ENCODE data around the gene C6orf58.

Gene C6orf58

GRCh38 chr6:127576874-127577273, at the start of gene C6orf58:
C6orf58 (plus strand) TSS chr6:127577174; CDS start chr6:127577186, 12 bp downstream.
- DNase-seq (ENCODE audit: low spot score): no peak

GRCh38 chr6:127533011-127533410, 44.0 kb upstream of the C6orf58 start:
- no peak for DNase-seq (ENCODE audit: low spot score)

- no peak for DNase-seq (ENCODE audit: low spot score)
These were observed 43.2 kb upstream of the C6orf58 start for GRCh38 chr6:127533736-127534135.

- no peak for DNase-seq (ENCODE audit: low spot score)
These were observed 38.2 kb upstream of the C6orf58 start for GRCh38 chr6:127538750-127539264.

GRCh38 chr6:127539272-127539671, 37.7 kb upstream of the C6orf58 start:
- no peak for DNase-seq (ENCODE audit: low spot score)

GRCh38 chr6:127547215-127547614, 29.8 kb upstream of the C6orf58 start:
- DNase-seq (ENCODE audit: low spot score): peak; percentile 20

- no peak for DNase-seq (ENCODE audit: low spot score)
These were observed 28.9 kb upstream of the C6orf58 start for GRCh38 chr6:127547904-127548649.

GRCh38 chr6:127550403-127550802, 26.6 kb upstream of the C6orf58 start:
- no peak for DNase-seq (ENCODE audit: low spot score)

GRCh38 chr6:127554435-127555006, 22.5 kb upstream of the C6orf58 start:
- DNase-seq (ENCODE audit: low spot score): peak; percentile 39

GRCh38 chr6:127561660-127562059, 15.3 kb upstream of the C6orf58 start:
- DNase-seq (ENCODE audit: low spot score): no peak

- no peak for DNase-seq (ENCODE audit: low spot score)
These were observed 12.2 kb upstream of the C6orf58 start for GRCh38 chr6:127564761-127565160.

- DNase-seq (ENCODE audit: low spot score): no peak
These were observed 10.9 kb upstream of the C6orf58 start for GRCh38 chr6:127566119-127566518.

GRCh38 chr6:127566651-127567050, 10.3 kb upstream of the C6orf58 start:
- DNase-seq (ENCODE audit: low spot score): no peak

GRCh38 chr6:127567476-127567875, 9.5 kb upstream of the C6orf58 start:
- no peak for DNase-seq (ENCODE audit: low spot score)

GRCh38 chr6:127570739-127571389, 6.1 kb upstream of the C6orf58 start:
- DNase-seq (ENCODE audit: low spot score): no peak

- no peak for DNase-seq (ENCODE audit: low spot score)
These were observed 1.9 kb downstream of the C6orf58 start for GRCh38 chr6:127578900-127579299.

- no peak for DNase-seq (ENCODE audit: low spot score)
These were observed 4.6 kb downstream of the C6orf58 start for GRCh38 chr6:127581576-127581975.

- no peak for DNase-seq (ENCODE audit: low spot score)
These were observed 5.9 kb downstream of the C6orf58 start for GRCh38 chr6:127582777-127583462.

GRCh38 chr6:127585123-127585522, 8.1 kb downstream of the C6orf58 start:
- no peak for DNase-seq (ENCODE audit: low spot score)

GRCh38 chr6:127586372-127586771, 9.4 kb downstream of the C6orf58 start:
- no peak for DNase-seq (ENCODE audit: low spot score)

GRCh38 chr6:127587875-127588274, 10.9 kb downstream of the C6orf58 start:
- DNase-seq (ENCODE audit: low spot score): no peak

GRCh38 chr6:127589135-127589534, 12.2 kb downstream of the C6orf58 start:
- no peak for DNase-seq (ENCODE audit: low spot score)

All from iPS-NIHi11 (cell line).